Hematopoietic multipotent progenitor cell treated with erythropoietin and hydrocortisone succinate and interleukin-3 and kit ligand, for 4 days (in vitro differentiated cells): ENCODE data around the gene OR1I1.

ENCODE experiments used
- DNase-seq: peaks from one replicate; pipeline ENCODE4 v3.0.0-alpha.2; 2015

OR1I1 gene

GRCh38 chr19:15099017-15099582, 17.1 kb downstream of the OR1I1 start:
- no peak for DNase-seq

GRCh38 chr19:15101479-15102082, 19.6 kb downstream of the OR1I1 start:
- peak; percentile 73 for DNase-seq

GRCh38 chr19:15104003-15104402, 22.0 kb downstream of the OR1I1 start:
- no peak for DNase-seq

- no peak for DNase-seq
Measured at GRCh38 chr19:15104411-15104810, 22.4 kb downstream of the OR1I1 start.

- no peak for DNase-seq
Measured at GRCh38 chr19:15105044-15105443, 23.0 kb downstream of the OR1I1 start.

- peak; percentile 40 for DNase-seq
Measured at GRCh38 chr19:15107061-15108010, 25.3 kb downstream of the OR1I1 start, which contains the start of gene SYDE1. SYDE1 (plus strand) TSS chr19:15107401; CDS start chr19:15107434, 33 bp downstream.

GRCh38 chr19:15108145-15108844, 26.3 kb downstream of the OR1I1 start:
- no peak for DNase-seq

GRCh38 chr19:15108845-15109767, 27.1 kb downstream of the OR1I1 start:
- DNase-seq = no peak

GRCh38 chr19:15109768-15110417, 27.9 kb downstream of the OR1I1 start:
- DNase-seq = no peak

GRCh38 chr19:15110418-15110815, 28.4 kb downstream of the OR1I1 start:
- no peak for DNase-seq

- DNase-seq = no peak
Measured at GRCh38 chr19:15111758-15112157, 29.7 kb downstream of the OR1I1 start.

- DNase-seq = no peak
Measured at GRCh38 chr19:15112385-15112784, 30.4 kb downstream of the OR1I1 start.

- DNase-seq = no peak
Measured at GRCh38 chr19:15113245-15114152, 31.5 kb downstream of the OR1I1 start.

- no peak for DNase-seq
Measured at GRCh38 chr19:15114153-15114540, 32.1 kb downstream of the OR1I1 start.

GRCh38 chr19:15115080-15115479, 33.1 kb downstream of the OR1I1 start:
- DNase-seq = no peak

GRCh38 chr19:15115762-15116615, 34.0 kb downstream of the OR1I1 start:
- no peak for DNase-seq

- no peak for DNase-seq
Measured at GRCh38 chr19:15116856-15117255, 34.8 kb downstream of the OR1I1 start.

- DNase-seq = no peak
Measured at GRCh38 chr19:15118248-15118647, 36.2 kb downstream of the OR1I1 start.

GRCh38 chr19:15118789-15119494, 36.9 kb downstream of the OR1I1 start:
- no peak for DNase-seq
